Sigmoid colon (tissue), 4 donors: ENCODE data around the gene LIMK2.

Experiments used
- EP300 ChIP-seq, 4 donors: sonication (generic); formaldehyde crosslinking; IDR thresholded peaks; one replicate each; pipeline ENCODE4 v1.6.1; 2017; ENCODE audit warnings: antibody characterized with exemption in 4 of 4
- POLR2AphosphoS5 ChIP-seq, 4 donors: sonication (generic); formaldehyde crosslinking; IDR thresholded peaks; one replicate each; pipeline ENCODE4 v1.6.1; 2017; ENCODE audit warnings: antibody characterized with exemption in 4 of 4
- TF ChIP-seq, protein P1 (sequence below), 4 experiments: fragments of 450-650 bp in 3 of 4; fragments of 200-600 bp in 1 of 4; IDR thresholded peaks; one replicate each; pipeline ENCODE4 v1.5.1; 2016 to 2019; ENCODE audit warnings: antibody characterized with exemption in 4 of 4, mild to moderate bottlenecking in 3 of 4, moderate library complexity in 2 of 4

DNA sequence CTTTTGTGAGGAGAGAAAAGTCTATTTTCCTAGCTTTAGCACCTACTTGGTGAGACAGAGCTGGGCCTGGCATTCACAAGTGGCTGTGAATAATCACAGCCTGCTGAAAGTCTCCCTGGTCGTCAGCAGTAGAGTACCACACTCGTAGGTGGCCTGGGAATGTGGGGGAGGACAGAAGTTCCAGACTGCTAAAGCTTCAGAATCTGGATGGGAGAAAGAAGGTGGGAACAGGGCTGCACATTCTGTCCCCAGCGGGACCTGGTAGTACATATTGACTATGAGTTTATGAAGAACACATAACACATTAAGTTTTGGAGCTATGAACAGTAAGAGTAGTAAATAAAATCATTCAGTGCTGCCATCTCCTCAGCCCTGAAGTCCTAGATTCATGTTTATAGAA is 19.0 kb upstream of the LIMK2 start:
- TF ChIP-seq, protein P1, sequence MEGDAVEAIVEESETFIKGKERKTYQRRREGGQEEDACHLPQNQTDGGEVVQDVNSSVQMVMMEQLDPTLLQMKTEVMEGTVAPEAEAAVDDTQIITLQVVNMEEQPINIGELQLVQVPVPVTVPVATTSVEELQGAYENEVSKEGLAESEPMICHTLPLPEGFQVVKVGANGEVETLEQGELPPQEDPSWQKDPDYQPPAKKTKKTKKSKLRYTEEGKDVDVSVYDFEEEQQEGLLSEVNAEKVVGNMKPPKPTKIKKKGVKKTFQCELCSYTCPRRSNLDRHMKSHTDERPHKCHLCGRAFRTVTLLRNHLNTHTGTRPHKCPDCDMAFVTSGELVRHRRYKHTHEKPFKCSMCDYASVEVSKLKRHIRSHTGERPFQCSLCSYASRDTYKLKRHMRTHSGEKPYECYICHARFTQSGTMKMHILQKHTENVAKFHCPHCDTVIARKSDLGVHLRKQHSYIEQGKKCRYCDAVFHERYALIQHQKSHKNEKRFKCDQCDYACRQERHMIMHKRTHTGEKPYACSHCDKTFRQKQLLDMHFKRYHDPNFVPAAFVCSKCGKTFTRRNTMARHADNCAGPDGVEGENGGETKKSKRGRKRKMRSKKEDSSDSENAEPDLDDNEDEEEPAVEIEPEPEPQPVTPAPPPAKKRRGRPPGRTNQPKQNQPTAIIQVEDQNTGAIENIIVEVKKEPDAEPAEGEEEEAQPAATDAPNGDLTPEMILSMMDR (IDR thresholded peaks at IDR 0.05) = no peak
- TF ChIP-seq EP300 (IDR thresholded peaks at IDR 0.05) (no peak), POLR2AphosphoS5 (IDR thresholded peaks at IDR 0.05) (no peak)
